Endodermal cell (in vitro differentiated cells): ENCODE measurements around the gene UBE2I. TPM values are rescaled to one million over a fixed set of nuclear protein-coding genes. Genes with fewer than 3 reads are reported as not detected.

Experiments
- DNase-seq: peaks from one replicate; pipeline ENCODE4 v3.0.0-alpha.2; 2017
- H3K27ac ChIP-seq: 2 replicates; pipeline ENCODE4 v1.5.1; 2013; ENCODE audit warnings: mild to moderate bottlenecking, low read depth, low read length, moderate library complexity
- H3K27me3 ChIP-seq: 2 replicates; pipeline ENCODE4 v1.6.1; 2013; ENCODE audit warnings: mild to moderate bottlenecking, low read length, moderate library complexity; ENCODE audit not compliant: insufficient read depth, control insufficient read depth, poor library complexity, severe bottlenecking
- H3K36me3 ChIP-seq: 2 replicates; pipeline ENCODE4 v1.7.0; 2013; ENCODE audit warnings: mild to moderate bottlenecking, low read length, moderate library complexity; ENCODE audit not compliant: control insufficient read depth, insufficient read depth
- H3K4me1 ChIP-seq: one replicate; pipeline ENCODE4 v1.7.0; 2013; ENCODE audit warnings: low read length; ENCODE audit not compliant: control insufficient read depth, insufficient read depth
- H3K4me3 ChIP-seq: 2 replicates; pipeline ENCODE4 v1.5.1; 2013; ENCODE audit warnings: mild to moderate bottlenecking, low read length, moderate library complexity
- H3K9ac ChIP-seq: 2 replicates; pipeline ENCODE4 v1.6.1; 2013; ENCODE audit warnings: mild to moderate bottlenecking, low read length, moderate library complexity; ENCODE audit not compliant: poor library complexity, severe bottlenecking; ENCODE audit errors: extremely low read depth
- H3K9me3 ChIP-seq: 2 replicates; pipeline ENCODE4 v1.6.1; 2013; ENCODE audit warnings: mild to moderate bottlenecking, low read length, moderate library complexity; ENCODE audit not compliant: control insufficient read depth
- H3K27ac Mint-ChIP-seq: 2 replicates; pipeline ENCODE4 v1.8.0; 2020; ENCODE audit warnings: mixed read lengths
- H3K27me3 Mint-ChIP-seq: 2 replicates; pipeline ENCODE4 v1.8.0; 2021; ENCODE audit warnings: mild to moderate bottlenecking, mixed read lengths; ENCODE audit not compliant: insufficient read depth
- H3K36me3 Mint-ChIP-seq: 2 replicates; pipeline ENCODE4 v1.8.0; 2020; ENCODE audit warnings: low read depth, mixed read lengths
- H3K4me1 Mint-ChIP-seq: 2 replicates; pipeline ENCODE4 v1.8.0; 2020; ENCODE audit warnings: mixed read lengths
- H3K4me3 Mint-ChIP-seq: 2 replicates; pipeline ENCODE4 v1.8.0; 2020; ENCODE audit warnings: mild to moderate bottlenecking, moderate library complexity, mixed read lengths
- H3K9me3 Mint-ChIP-seq: 2 replicates; pipeline ENCODE4 v1.8.0; 2020; ENCODE audit warnings: mild to moderate bottlenecking, mixed read lengths
- WGBS, 2 experiments: methylation state at CpG; one replicate each; pipeline versions ENCODE4 v1.1.5 to v1.1.7; 2013; ENCODE audit warnings: missing lambda C conversion rate in 2 of 2, mixed read lengths in 1 of 2; ENCODE audit not compliant: insufficient coverage in 1 of 2, insufficient read length in 1 of 2; 5-methylcytosine and 5-hydroxymethylcytosine counted together
- total RNA-seq, 2 donors: library from RNA; stranded (reverse); fragmentation: NEBNext Ultra II Directional in 1 of 2; extraction: Animal tissue kit (Norgen Biotek cat#: 25700) in 1 of 2; gene quantifications; 2 replicates in 1 of 2; 3 replicates in 1 of 2; pipeline ENCODE4 v1.2.1, GENCODE V29; 2021
- TF ChIP-seq, protein P1 (sequence below): fragments of 200-600 bp; sonication (generic); conservative IDR thresholded peaks from 2 replicates; pipeline ENCODE4 v1.5.0; 2021; ENCODE audit warnings: antibody characterized with exemption, mild to moderate bottlenecking

The UBE2I gene
- total RNA-seq, 2 donors from 2014 or later: 250 to 294 TPM

GRCh38 chr16:1348926-1349325, 39.5 kb downstream of the UBE2I start:
- H3K9me3 Mint-ChIP-seq: no peaks in the 10 kb centered on the region
- Histone ChIP-seq H3K9ac (no peak overlapping the region), H3K27me3 (peaks cover 6% of the 10 kb centered on the region), H3K9me3 (no peaks in the 10 kb centered on the region), H3K27ac (no peak overlapping the region), H3K36me3 (peaks cover 17% of the 10 kb centered on the region), H3K4me3 (no peak overlapping the region), H3K4me1 (no peaks in the 10 kb centered on the region)
- H3K36me3 Mint-ChIP-seq: peaks cover 10% of the 10 kb centered on the region
- TF ChIP-seq, protein P1, sequence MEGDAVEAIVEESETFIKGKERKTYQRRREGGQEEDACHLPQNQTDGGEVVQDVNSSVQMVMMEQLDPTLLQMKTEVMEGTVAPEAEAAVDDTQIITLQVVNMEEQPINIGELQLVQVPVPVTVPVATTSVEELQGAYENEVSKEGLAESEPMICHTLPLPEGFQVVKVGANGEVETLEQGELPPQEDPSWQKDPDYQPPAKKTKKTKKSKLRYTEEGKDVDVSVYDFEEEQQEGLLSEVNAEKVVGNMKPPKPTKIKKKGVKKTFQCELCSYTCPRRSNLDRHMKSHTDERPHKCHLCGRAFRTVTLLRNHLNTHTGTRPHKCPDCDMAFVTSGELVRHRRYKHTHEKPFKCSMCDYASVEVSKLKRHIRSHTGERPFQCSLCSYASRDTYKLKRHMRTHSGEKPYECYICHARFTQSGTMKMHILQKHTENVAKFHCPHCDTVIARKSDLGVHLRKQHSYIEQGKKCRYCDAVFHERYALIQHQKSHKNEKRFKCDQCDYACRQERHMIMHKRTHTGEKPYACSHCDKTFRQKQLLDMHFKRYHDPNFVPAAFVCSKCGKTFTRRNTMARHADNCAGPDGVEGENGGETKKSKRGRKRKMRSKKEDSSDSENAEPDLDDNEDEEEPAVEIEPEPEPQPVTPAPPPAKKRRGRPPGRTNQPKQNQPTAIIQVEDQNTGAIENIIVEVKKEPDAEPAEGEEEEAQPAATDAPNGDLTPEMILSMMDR: no peak
- no peak overlapping the region for H3K27ac Mint-ChIP-seq
- 90 to 100% methylated on average over 6 to 14 of the region's 14 CpGs for WGBS, 2 experiments
- no peak for DNase-seq
- peaks cover 9% of the 10 kb centered on the region for H3K4me1 Mint-ChIP-seq
- H3K27me3 Mint-ChIP-seq: no peaks in the 10 kb centered on the region
- no peak overlapping the region for H3K4me3 Mint-ChIP-seq

DNA sequence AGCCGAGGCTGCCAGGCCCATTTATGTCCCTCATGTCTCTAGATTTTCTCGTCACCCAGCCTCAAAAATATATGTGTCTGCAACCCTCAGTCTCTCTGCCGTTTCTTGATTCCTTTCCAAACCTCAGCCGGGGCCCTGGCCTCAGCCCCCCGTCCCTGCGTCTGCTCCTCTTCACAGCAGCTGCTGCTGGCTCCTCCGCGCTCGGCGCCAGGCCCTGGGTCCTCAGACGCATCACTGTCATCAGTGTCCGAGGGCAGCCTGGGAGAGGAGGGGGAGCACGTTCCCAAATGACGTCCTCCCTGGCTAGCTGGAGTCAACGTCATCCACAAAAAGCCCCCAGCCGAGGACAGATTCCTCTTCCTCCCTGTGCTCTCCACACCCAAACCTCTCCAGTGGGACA, 39.9 kb downstream of the UBE2I start:
- TF ChIP-seq, protein P1: no peak
- Mint-ChIP-seq H3K27ac (no peak overlapping the region), H3K9me3 (no peaks in the 10 kb centered on the region), H3K4me1 (peaks cover 9% of the 10 kb centered on the region), H3K36me3 (peaks cover 10% of the 10 kb centered on the region), H3K27me3 (no peaks in the 10 kb centered on the region), H3K4me3 (peak overlapping the region; percentile 73)
- Histone ChIP-seq H3K9me3 (no peaks in the 10 kb centered on the region), H3K27ac (no peak overlapping the region), H3K36me3 (peaks cover 17% of the 10 kb centered on the region), H3K4me3 (no peak overlapping the region), H3K27me3 (peaks cover 1% of the 10 kb centered on the region), H3K4me1 (no peaks in the 10 kb centered on the region), H3K9ac (no peak overlapping the region)
- 95 to 96% methylated on average over 10 to 16 of the region's 16 CpGs for WGBS, 2 experiments
- DNase-seq: no peak

- H3K36me3 Mint-ChIP-seq: peaks cover 10% of the 10 kb centered on the region
- Histone ChIP-seq H3K36me3 (peaks cover 17% of the 10 kb centered on the region), H3K27me3 (no peaks in the 10 kb centered on the region), H3K9me3 (no peaks in the 10 kb centered on the region), H3K27ac (no peak overlapping the region), H3K4me1 (no peaks in the 10 kb centered on the region), H3K4me3 (no peak overlapping the region), H3K9ac (no peak overlapping the region)
- no peaks in the 10 kb centered on the region for H3K27me3 Mint-ChIP-seq
- TF ChIP-seq, protein P1: no peak
- H3K9me3 Mint-ChIP-seq: no peaks in the 10 kb centered on the region
- WGBS, 2 experiments: 95 to 99% methylated on average over 10 to 17 of the region's 17 CpGs
- H3K27ac Mint-ChIP-seq: no peak overlapping the region
- peak overlapping the region; percentile 73 for H3K4me3 Mint-ChIP-seq
- no peak for DNase-seq
- H3K4me1 Mint-ChIP-seq: peaks cover 9% of the 10 kb centered on the region
Measured at GRCh38 chr16:1349951-1350350, 40.5 kb downstream of the UBE2I start.
